KBM-7 (cell line): ENCODE measurements around the gene ZAP70.
A peak's percentile ranks its signal among the peaks of the same experiment; 100 is the strongest.

Source experiments
- DNase-seq: peaks from one replicate; pipeline ENCODE4 v3.0.0-alpha.2; 2015
- in situ Hi-C: fragments of 300-500 bp; cut with MboI; formaldehyde crosslinking; loops from 2 replicates; pipeline ENCODE4 v1.14.3; 2020; ENCODE audit warnings: low sequenced_read_pairs, low pct_unique_long_range_greater_than_20kb, mixed read lengths

ZAP70 gene

DNA sequence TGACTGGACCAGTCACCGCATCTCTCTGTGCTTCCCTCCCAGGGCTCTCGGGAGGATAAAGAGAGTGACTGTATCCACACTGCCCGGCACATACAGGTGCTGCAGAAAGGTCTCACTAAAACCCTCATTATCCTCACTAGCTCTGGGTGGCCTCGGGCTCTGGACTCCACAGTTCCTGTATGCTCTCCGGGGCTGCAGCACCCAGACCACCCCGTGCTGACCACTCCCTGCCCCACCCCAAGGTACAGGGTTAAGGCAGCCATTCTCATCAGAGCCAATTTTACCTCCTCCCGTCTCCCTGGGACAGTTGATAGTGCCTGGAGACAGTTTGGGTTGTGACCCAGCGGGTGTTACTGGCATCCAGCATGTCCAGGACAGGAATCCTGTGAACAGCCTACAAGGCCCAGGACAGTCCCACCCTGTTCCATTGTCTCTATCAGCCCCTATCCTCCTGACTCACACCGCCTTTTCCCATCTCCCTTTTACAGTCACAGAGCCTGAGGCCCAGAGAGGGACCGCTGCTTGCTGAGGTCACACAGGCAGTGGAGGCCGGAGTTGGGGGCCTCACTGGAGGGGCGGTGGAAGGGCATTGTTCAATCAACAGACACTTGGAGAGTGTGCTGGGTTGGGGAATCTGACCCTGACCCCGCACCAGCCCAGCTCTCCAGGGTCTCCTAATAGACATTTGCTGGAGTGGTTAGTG, 1.7 kb downstream of the ZAP70 start:
- in situ Hi-C loops = no loop called here
- no peak for DNase-seq

GRCh38 chr2:97715951-97716694, 2.7 kb downstream of the ZAP70 start:
- no peak for DNase-seq
- in situ Hi-C loops = no loop called here

DNA sequence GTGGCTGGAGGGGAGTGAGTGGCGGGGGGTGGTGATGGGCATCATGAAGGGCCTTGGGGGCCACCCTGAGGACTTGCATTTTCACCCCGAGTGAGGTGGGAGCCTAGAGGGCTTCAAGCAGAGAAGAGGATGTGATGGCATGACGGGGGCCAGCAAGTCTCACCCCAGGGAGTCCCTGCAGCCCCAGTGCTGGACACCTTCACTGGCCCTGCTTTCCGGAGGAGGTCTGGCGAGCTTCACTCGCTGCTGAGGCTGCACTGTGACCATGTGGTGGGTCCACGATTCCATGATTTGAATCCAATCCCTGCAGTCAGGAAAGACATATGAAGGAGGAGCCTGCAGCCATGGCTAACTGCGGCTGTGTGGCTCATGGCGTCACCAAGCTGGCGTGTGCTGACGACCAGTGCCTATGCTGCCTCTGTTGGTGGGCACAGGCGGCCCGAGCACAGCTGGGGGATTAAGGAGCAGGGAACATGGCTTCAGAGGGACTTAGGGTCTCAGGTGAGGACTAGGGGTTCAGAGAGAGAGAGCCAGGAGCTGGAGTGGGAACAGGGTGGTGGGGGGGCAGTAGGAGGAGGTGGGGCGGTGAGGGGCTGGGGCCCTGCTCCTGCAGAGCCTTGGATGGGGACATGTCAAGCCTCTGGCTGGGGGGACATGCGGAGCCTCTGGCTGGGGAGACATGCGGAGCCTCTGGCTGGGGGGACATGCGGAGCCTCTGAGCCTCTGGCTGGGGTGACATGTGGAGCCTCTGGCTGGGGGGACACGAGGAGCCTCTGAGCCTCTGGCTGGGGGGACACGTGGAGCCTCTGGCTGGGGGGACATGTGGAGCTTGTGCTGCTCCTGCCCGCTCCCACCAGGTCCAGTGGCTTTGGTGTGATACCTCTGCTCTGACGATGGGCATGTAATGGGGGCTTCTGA, 3.6 kb downstream of the ZAP70 start:
- in situ Hi-C loops = no loop called here
- DNase-seq = no peak

DNA sequence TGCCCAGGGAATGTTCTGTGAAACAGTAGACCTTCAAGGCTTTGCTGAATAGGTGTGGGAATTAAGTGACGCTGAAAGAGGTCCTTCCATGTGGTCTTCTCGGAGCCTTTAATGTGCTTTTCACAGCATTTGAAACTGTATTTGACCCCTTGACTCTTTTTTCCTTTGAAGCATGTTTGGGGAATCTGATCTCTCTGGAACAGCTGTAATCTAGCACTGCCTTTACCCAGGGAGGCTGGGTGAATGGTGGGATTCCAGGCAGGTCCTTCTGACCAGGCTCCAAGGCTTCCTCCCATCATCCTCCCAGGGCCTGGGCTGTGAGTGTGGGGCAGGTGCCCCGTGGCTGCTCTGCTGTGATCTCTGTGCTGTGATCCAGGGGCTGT, 4.2 kb downstream of the ZAP70 start:
- in situ Hi-C loops = no loop called here
- DNase-seq = no peak

- in situ Hi-C loops = no loop called here
- DNase-seq = peak; percentile 43
Measured at GRCh38 chr2:97718051-97718882, 4.9 kb downstream of the ZAP70 start.

GRCh38 chr2:97718942-97719341, 5.6 kb downstream of the ZAP70 start:
- in situ Hi-C loops = no loop called here
- no peak for DNase-seq

- in situ Hi-C loops = no loop called here
- no peak for DNase-seq
Measured at GRCh38 chr2:97719362-97720155, 6.2 kb downstream of the ZAP70 start.

- in situ Hi-C loops = no loop called here
- no peak for DNase-seq
Measured at GRCh38 chr2:97720746-97721145, 7.4 kb downstream of the ZAP70 start.

- in situ Hi-C loops = no loop called here
- no peak for DNase-seq
Measured at GRCh38 chr2:97722227-97722626, 8.9 kb downstream of the ZAP70 start.

DNA sequence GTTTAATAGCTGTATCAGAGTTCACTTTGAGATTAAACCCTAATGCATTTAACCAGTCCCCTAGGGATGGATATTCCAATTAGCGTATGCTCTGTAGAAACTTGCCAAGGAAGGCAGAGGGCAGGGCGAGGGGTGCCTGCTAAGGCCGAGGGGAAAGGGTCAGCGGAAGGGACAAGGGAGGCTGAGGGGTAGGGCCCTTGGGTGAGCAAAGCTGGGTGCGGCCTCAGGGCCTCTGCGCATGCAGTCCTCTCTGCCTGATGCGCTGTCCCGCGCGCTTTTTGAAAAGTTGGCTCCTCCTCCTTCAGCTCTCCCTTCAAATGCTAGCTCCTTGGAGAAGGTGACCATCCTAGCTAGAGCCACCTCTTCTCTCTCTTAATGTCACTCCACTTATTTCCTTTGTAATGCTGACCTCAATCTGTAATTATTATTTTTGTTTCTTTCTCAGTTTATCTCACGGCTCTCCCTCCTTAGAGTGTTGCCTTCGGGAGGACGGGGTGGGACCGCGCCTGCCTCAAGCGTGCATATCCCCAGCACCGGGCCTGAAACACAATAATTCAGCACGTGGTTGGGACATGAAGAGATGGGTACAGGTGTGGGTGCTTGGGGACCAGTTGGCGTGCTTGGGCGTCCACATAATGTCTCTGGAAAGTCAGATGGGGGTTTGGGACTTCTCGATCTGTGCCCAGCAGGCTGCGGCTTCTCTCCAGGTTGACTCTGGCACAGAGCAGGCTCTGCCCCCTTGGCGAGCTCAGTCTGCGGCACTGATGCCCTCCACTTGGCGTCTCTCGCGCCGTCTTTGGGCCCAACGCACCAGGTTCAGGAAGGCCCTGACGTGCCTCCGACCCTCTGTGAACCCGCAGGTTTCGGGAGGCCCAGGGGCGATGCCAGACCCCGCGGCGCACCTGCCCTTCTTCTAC, 10.0 kb downstream of the ZAP70 start:
- in situ Hi-C loops = no loop called here
- no peak for DNase-seq

DNA sequence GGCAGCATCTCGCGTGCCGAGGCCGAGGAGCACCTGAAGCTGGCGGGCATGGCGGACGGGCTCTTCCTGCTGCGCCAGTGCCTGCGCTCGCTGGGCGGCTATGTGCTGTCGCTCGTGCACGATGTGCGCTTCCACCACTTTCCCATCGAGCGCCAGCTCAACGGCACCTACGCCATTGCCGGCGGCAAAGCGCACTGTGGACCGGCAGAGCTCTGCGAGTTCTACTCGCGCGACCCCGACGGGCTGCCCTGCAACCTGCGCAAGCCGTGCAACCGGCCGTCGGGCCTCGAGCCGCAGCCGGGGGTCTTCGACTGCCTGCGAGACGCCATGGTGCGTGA, 10.7 kb downstream of the ZAP70 start:
- DNase-seq = no peak
- in situ Hi-C loops = no loop called here

DNA sequence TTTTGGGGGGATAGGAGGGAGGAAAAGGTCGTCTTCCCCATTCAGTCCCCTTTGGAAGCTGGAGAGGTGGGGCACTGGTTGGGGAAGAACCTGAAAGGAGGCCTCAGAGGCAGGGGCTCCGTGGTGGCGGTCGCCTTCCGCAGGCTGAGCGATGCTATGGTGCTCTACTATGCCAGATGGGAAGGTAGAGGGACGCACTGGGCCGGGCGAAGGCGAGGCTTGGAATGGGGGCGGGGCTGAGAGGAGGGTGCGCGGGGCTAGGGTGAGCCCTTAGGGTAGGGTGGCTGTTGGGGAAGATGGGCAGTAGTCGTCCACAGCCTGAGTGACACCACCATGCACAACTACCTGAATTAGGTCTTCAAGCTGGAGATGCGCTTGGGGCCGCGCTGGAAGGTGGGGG, 11.1 kb downstream of the ZAP70 start:
- in situ Hi-C loops = no loop called here
- DNase-seq = no peak

- in situ Hi-C loops = no loop called here
- DNase-seq = no peak
Measured at GRCh38 chr2:97724946-97725688, 11.7 kb downstream of the ZAP70 start.

- no peak for DNase-seq
- in situ Hi-C loops = no loop called here
Measured at GRCh38 chr2:97726261-97727064, 13.1 kb downstream of the ZAP70 start.

GRCh38 chr2:97727296-97727695, 13.9 kb downstream of the ZAP70 start:
- in situ Hi-C loops = no loop called here
- DNase-seq = no peak

- in situ Hi-C loops = no loop called here
- DNase-seq = no peak
Measured at GRCh38 chr2:97728091-97728731, 14.8 kb downstream of the ZAP70 start.
